CD4-positive, alpha-beta T cell treated with Interleukin-21 for 1 hour (primary cell): ENCODE data around the gene TMEM114.

ENCODE experiments used
- DNase-seq: peaks from one replicate; pipeline ENCODE4 v3.0.0-alpha.2; 2020

TMEM114 gene

DNA sequence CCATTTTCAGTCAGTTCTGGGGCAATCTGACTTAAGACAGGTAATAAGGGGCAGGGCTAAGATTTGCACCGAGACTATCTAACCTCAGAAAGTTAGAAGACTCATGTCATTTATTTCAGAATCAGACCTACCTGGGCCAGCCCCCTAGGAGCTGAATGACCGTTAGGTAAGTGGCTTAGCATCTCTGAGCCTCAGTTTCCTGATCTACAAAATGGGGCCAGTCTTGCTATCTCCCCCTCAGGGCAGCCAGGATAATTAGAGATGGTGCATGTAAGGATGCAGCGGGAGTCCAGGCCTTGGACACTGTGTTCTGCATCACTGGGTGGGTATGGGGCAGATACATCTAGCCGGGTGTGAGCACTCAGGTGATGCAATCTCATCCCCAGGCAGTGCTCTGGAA, 20.8 kb upstream of the TMEM114 start:
- no peak for DNase-seq

- DNase-seq = no peak
Measured at GRCh38 chr16:8607214-8607613, 16.9 kb upstream of the TMEM114 start.

DNA sequence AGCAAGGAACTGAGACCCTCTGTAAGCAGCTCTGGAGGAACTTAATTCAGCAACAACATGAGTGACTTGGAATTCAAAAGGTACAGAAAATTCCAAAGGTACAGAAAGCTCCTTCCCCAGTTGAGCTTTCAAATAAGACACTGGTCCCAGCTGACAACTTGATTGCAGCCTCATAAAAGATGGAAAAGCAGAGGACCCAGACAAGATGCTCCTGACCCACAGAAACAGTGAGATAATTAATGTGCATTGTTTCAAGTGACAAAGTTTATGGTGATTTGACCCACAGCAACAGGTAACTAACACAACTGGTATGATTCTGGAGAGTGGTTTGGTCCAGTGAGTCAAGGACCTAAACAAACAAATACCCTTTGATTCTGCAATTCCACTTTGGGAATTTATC, 15.2 kb upstream of the TMEM114 start:
- no peak for DNase-seq

DNA sequence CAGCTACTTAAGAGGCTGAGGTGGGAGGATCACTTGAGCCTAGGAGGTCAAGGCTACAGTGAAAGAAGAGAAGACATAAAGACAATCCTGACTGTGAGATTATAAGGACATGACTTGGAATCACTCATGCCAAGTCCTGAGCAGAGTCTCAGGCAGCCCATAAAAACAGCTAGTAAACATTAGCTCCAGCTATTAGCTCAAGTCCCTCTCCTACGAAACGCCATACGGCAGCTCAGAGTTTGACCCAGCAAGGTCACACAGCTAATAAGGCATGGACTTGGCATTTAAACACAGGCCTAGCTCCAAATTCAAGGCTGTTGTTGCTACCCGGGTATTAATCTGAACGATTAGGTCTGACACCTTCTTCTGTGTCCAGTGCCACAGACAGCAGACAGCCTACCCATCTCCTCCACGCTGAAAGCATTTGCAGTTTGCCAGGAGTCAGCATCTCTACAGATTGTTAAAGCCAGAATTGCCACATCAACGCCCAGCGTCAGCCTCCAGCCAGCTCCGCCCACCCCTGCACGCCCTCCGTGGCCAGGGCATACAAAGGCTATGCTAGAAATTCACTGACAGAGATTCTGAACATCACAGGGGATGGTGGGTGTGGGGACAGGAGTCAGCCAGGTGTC, 9.9 kb upstream of the TMEM114 start:
- DNase-seq = no peak

GRCh38 chr16:8596581-8596980, 6.3 kb upstream of the TMEM114 start:
- DNase-seq = no peak

GRCh38 chr16:8595783-8596182, 5.5 kb upstream of the TMEM114 start:
- DNase-seq = no peak

DNA sequence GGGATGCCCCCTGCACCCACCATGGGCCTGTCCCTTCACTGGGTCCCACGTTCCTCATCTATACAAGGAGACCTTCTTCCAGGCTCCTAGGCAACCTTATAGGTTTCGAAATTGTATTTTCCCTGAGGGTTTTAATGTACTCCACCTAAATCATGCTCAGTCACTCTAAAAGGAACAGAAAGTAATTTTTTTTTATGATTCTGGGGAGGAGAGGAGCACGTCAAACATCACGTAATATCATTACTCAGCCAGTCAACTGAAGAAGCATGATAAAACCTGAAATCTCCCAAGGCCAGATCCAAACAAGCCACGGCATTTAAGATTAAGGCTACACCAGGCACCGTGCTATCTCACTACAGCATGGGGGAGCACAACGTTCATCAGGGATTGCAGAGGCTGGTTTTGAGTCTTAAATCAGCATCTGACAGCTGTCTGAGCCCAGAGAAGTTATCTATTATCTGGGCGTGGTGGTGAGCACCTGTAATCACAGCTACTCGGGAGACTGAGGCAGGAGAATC, 3.9 kb upstream of the TMEM114 start:
- no peak for DNase-seq

- no peak for DNase-seq
Measured at GRCh38 chr16:8591451-8591850, 1.1 kb upstream of the TMEM114 start.

- DNase-seq = no peak
Measured at GRCh38 chr16:8590811-8591210, 500 bp upstream of the TMEM114 start.

- DNase-seq = no peak
Measured at GRCh38 chr16:8589057-8589899, 1.0 kb downstream of the TMEM114 start.

DNA sequence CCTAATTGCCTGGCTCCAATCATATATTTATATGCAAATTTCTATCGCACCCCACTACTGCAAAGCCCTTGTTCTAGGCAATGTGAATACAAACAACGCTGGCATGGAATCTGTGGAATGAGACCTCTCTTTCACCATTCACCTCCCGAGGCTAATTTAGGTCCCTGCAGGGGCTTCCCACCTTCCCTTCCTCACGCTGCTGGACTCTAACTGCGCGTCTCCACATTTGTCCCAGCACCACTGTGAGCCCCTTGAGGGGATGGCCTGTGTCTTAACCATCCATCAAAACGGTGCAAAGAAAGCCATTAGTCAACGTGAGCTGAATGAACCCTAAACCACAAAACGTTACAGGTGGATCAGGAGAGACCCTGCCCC, 1.6 kb downstream of the TMEM114 start:
- no peak for DNase-seq

- no peak for DNase-seq
Measured at GRCh38 chr16:8587065-8587464, 3.2 kb downstream of the TMEM114 start.

DNA sequence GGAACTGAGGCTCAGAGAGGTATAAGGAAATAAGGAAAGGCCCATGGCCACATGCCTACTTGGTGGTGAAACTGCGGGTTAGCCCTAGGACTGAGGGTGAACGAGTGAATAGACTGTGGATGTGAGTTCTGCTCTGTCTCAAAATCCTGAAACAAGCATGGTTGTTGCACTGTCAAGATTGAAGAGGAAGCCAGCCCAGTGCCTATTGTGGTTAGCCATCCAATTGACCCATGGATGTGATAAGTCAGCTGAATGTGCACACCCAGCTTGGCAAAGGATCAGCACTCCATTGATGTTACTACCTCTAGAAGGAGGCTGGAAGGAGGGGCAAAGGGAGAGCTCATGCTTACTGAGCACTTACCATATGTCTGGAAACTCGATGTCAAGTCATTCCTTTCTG, 4.5 kb downstream of the TMEM114 start:
- no peak for DNase-seq

- no peak for DNase-seq
Measured at GRCh38 chr16:8585041-8585440, 5.3 kb downstream of the TMEM114 start.

- no peak for DNase-seq
Measured at GRCh38 chr16:8583732-8584131, 6.6 kb downstream of the TMEM114 start.

- no peak for DNase-seq
Measured at GRCh38 chr16:8583199-8583598, 7.1 kb downstream of the TMEM114 start.

- no peak for DNase-seq
Measured at GRCh38 chr16:8581831-8582580, 8.3 kb downstream of the TMEM114 start.

DNA sequence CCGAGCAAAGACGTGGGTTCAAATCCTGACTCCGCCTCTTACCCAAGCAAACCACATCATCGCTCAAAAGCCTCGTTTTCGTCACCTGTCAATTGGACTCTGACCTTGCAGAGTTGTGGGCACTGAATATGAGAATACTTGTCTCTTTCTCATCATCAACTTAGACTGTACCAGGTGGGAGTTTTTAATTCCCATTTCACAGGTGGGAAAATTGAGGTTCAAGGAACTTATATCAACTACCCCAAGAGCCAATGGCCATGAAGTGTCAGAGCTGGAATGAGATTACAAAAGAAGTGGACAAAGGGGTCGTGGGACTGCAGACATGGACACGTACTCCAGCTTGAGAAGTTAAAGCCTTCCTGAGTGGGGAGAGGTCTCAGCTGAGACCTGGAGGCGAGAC, 10.8 kb downstream of the TMEM114 start:
- no peak for DNase-seq

GRCh38 chr16:8577678-8578304, 12.5 kb downstream of the TMEM114 start:
- no peak for DNase-seq

GRCh38 chr16:8576141-8577004, 13.9 kb downstream of the TMEM114 start:
- no peak for DNase-seq

DNA sequence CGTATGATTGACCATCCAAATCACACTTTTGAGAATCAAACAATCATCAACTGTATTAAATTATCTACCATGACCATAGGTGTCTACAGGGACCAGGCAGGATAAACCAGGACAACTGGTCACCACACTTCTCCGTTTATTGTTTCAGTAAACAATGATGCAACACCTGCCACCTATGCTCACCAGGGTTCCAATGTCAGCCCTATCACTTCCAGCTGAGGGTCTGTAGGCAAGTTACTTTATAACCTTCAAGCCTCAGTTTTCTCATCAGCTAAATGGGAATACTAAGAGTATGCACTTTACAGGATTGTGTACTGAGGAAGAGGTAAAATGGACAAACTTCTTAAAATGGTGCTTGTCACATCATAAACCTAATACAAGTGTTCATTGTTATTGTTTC, 14.9 kb downstream of the TMEM114 start:
- DNase-seq = no peak
